Measurements from ENCODE around the gene ZDHHC14. TPM values are rescaled to one million over a fixed set of nuclear protein-coding genes. Genes with fewer than 3 reads are reported as not detected.
"Not testable (repeated sequence)": the region's sequence is repeated elsewhere in the genome, so short reads cannot be mapped to it uniquely, and the experiment has no call there.

The ZDHHC14 gene
- total RNA-seq, 1 donor from 2014 or later: 9.3 TPM

DNA sequence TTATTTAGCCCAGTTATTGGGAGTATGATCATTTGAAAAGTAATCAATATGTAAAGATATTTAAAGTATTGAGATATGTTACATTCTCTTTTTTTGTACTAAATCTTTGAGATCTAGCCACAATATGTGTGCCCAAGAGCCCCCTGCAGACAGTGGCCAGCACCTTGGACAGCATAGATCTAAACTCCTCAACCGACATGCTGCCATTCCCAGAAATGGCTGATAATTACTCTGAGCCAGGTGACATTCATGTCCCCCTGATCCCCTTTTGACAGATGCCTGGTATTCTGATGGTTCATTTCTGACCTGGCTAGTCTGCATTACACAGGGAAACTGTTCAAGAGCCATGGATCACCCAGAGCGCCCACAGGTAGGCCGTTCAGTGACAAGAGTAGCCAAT, 177.1 kb downstream of the ZDHHC14 start:
- H3K4me3 ChIP-seq: no peak overlapping the region
- H3K36me3 ChIP-seq: no peaks in the 10 kb centered on the region
- H3K27me3 ChIP-seq (ENCODE audit: low read depth): no peaks in the 10 kb centered on the region
- ATAC-seq (no peak), DNase-seq (no peak)
- H3K9me3 ChIP-seq: no peaks in the 10 kb centered on the region
- no peak overlapping the region for H3K27ac ChIP-seq
- TF ChIP-seq, protein P1, sequence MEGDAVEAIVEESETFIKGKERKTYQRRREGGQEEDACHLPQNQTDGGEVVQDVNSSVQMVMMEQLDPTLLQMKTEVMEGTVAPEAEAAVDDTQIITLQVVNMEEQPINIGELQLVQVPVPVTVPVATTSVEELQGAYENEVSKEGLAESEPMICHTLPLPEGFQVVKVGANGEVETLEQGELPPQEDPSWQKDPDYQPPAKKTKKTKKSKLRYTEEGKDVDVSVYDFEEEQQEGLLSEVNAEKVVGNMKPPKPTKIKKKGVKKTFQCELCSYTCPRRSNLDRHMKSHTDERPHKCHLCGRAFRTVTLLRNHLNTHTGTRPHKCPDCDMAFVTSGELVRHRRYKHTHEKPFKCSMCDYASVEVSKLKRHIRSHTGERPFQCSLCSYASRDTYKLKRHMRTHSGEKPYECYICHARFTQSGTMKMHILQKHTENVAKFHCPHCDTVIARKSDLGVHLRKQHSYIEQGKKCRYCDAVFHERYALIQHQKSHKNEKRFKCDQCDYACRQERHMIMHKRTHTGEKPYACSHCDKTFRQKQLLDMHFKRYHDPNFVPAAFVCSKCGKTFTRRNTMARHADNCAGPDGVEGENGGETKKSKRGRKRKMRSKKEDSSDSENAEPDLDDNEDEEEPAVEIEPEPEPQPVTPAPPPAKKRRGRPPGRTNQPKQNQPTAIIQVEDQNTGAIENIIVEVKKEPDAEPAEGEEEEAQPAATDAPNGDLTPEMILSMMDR (IDR thresholded peaks at IDR 0.05): no peak
- no peaks in the 10 kb centered on the region for H3K4me1 ChIP-seq
- intact Hi-C loops (cut with DNase I): no loop called here

DNA sequence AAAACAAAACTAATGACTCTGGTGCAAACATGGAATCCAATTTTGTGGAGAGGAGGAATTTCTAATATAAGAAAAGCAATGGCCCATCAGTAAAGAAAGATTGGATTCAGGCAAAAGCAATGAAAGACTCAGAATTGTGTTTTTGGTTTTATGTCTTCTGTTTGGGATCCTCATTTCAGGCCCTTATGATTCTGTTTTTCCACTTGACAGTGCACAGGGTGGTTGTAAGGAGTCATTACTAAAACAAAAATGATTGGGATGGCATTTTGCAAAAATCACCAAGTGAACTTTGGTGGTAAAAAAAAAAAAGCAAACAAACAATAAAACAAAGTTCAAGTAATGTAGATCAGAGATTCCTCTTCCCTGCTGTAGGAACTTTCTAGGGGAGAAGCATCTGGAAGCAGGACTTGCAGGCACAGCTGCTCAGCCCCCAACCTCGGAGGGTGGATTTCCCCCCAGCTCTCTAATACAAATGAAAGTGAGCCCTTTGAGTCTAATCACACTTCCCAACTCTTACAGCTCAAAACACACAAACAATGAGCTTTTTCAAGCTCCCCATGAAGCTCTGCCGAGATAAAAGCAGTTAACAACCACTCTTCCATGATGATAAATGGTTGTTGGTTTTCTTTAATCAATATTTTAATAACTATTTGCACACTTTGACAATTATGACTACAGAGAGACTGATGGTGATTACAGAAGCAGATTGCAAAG, 177.7 kb downstream of the ZDHHC14 start:
- H3K4me3 ChIP-seq: no peak overlapping the region
- no peak for DNase-seq
- no peak overlapping the region for H3K27ac ChIP-seq
- intact Hi-C loops (cut with DNase I): no loop called here
- ATAC-seq: no peak
- no peaks in the 10 kb centered on the region for H3K36me3 ChIP-seq
- H3K27me3 ChIP-seq (ENCODE audit: low read depth): no peaks in the 10 kb centered on the region
- no peaks in the 10 kb centered on the region for H3K4me1 ChIP-seq
- TF ChIP-seq, protein P1 (IDR thresholded peaks at IDR 0.05): no peak
- H3K9me3 ChIP-seq: no peaks in the 10 kb centered on the region

DNA sequence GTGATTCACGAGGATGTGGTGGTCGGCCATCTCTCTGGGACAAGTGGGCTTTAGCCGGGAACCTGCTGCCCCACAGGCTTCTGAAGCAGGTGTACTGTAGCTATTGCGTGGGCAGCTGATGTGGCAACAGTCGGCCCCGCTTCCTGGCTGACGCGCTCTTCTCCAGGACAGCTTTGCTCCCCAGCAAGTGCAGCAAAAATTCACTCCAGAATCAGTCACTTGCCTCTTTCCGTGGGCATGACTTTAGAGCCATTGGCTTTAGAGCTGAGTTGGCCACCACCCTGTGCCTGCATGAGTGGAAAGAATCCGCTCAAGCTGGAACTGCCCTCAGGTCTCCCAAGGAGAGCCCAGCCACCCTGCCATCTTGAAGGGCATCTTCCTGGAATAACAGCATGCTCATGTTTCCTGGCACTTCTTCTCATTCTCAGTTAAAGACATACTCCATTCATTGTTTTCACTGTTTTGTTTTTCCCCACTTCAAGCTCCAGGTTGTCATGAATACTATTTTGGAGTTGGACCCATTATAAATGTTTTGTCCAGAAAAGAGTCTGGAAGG, 178.3 kb downstream of the ZDHHC14 start:
- intact Hi-C loops (cut with DNase I): no loop called here
- Histone ChIP-seq H3K27me3 (ENCODE audit: low read depth) (no peaks in the 10 kb centered on the region), H3K27ac (no peak overlapping the region), H3K36me3 (no peaks in the 10 kb centered on the region), H3K4me1 (no peaks in the 10 kb centered on the region), H3K4me3 (no peak overlapping the region), H3K9me3 (no peaks in the 10 kb centered on the region)
- TF ChIP-seq, protein P1 (IDR thresholded peaks at IDR 0.05): no peak
- ATAC-seq (no peak), DNase-seq (no peak)

DNA sequence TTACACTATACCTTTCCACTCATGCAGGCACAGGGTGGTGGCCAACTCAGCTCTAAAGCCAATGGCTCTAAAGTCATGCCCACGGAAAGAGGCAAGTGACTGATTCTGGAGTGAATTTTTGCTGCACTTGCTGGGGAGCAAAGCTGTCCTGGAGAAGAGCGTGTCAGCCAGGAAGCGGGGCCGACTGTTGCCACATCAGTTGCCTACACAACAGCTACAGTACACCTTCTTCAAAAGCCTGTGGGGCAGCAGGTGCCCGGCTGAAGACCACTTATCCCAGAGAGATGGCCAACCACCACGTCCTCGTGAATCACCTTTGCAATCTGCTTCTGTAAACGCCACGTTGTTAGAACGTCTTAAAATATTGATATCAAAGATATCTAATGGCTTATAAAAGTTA, 179.1 kb downstream of the ZDHHC14 start:
- intact Hi-C loops (cut with DNase I); ATAC-seq; H3K9me3 ChIP-seq; H3K4me3 ChIP-seq; H3K27me3 ChIP-seq (ENCODE audit: low read depth); DNase-seq; H3K36me3 ChIP-seq; H3K27ac ChIP-seq; H3K4me1 ChIP-seq: not testable (repeated sequence)

DNA sequence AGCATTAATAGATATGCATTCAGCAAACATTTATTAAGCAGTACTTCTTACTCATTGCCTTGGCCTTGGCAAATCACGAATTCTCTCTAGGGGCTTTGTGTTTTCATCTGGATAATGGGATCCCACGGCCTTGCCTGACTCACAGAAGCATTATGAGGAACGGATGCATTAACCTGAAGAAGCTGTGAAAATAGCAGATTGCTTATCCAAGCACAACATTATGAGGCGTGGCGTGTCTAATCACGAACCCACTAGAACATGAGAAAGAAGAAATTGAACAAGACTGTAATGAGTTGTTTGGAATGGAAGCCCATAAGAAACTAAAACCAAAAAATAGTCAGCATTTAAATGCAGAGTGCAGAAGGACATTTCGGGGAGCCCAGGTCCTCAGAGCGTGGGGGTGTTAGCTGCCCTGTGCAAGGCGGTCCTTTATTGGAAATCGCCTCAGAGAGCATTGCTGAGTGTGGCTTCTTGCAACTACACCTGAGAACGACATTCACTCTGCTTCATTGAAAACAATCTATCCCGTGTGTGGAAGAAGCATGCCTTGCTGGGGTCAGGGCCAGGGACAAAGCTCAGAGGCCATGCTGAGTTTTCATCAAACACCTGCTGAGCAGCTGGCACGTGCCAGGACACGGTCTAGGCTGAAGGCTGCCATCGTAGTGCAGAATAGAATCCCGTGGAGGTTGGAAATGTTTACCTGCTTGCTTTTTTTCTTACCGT, 179.9 kb downstream of the ZDHHC14 start:
- Histone ChIP-seq H3K27me3 (ENCODE audit: low read depth) (no peaks in the 10 kb centered on the region), H3K4me3 (no peak overlapping the region), H3K36me3 (no peaks in the 10 kb centered on the region), H3K27ac (no peak overlapping the region), H3K4me1 (no peaks in the 10 kb centered on the region), H3K9me3 (no peaks in the 10 kb centered on the region)
- intact Hi-C loops (cut with DNase I): no loop called here
- TF ChIP-seq, protein P1 (IDR thresholded peaks at IDR 0.05): no peak
- DNase-seq: no peak
- ATAC-seq: no peak

DNA sequence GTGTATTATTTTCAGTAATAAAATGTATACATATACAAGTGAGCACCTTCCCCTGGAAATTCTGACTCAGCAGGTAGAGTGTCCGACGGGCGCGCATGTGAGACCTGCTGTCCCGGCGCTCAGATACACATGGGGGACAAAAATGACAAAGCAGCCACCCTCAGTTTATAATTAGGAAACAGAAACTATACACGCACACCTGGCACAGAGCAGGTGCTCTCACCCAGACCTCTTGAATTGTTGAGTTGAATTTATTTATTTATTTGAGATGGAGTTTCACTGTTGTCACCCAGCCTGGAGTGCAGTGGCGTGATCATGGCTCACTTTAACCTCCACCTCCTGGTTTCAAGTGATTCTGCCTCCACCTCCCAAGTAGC, 180.4 kb downstream of the ZDHHC14 start:
- TF ChIP-seq, protein P1 (IDR thresholded peaks at IDR 0.05): no peak
- ATAC-seq (no peak), DNase-seq (no peak)
- Histone ChIP-seq H3K27ac (no peak overlapping the region), H3K9me3 (no peaks in the 10 kb centered on the region), H3K36me3 (no peaks in the 10 kb centered on the region), H3K27me3 (ENCODE audit: low read depth) (no peaks in the 10 kb centered on the region), H3K4me3 (no peak overlapping the region), H3K4me1 (no peaks in the 10 kb centered on the region)
- intact Hi-C loops (cut with DNase I): no loop called here
